ENCODE data around the gene POR.
"Not testable (repeated sequence)": the region's sequence is repeated elsewhere in the genome, so short reads cannot be mapped to it uniquely, and the experiment has no call there.

POR gene

DNA sequence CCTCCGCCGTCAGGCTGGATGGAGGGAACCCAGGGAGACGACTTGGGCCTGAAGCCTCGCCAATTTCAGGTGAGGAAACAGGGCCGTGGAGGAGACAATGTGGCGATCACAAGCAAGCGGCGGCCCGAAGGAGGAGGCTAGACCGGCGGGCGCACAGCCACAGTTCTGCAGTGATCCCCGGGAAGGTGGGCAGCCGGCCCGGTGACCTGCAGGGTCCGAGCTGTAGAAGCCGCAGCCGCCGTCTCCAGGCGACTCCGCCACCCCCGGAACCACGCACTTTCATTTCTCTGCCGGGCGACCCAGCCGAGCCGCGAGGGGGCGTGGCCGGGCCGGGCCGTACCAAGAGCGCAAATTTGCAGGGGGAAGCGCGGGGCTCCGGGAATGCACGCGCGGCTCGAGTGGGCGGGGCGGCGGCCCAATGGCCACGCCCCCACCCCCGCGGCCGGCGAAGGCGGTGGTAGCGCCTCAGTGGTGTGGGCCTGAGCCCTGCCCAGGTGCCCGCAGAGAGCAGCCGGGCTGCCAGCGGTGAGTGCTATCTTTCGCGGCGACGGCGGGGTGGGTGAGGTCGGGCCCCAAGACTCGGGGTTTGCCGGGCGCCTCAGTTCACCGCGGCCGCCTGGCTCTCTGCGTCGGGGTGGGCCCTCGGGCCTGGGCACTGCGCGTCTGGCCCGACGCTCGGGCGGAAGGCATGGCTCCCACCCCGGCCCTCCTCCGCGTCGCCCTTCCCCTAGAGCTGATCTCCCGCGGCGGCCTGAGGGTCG, at the start of gene POR:
POR (plus strand) TSS at position 501 of the 761 bp plus-strand sequence. CDS start 38,847 bp downstream, outside the sequence.
- DNase-seq (ENCODE audit: low read depth): peak; percentile 36

DNA sequence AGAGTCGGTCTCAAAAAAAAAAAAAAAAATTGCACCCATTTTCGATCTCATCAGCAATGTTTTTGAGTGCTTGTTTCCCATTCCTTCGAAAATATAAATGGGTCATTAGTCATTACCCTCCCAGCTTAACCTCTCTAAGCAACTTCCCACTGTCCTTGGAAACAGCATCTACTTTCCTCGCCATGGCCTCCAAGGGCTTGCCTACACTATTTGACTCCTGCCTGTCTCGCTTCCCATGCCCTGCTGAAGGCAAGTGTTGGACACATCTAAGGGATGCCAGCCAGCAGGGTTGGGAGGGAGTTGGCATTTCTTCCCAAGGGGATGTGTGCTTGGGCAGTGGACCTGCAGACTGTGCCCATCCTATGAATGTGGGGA, 48.9 kb upstream of the POR start:
- DNase-seq (ENCODE audit: low read depth): no peak

DNA sequence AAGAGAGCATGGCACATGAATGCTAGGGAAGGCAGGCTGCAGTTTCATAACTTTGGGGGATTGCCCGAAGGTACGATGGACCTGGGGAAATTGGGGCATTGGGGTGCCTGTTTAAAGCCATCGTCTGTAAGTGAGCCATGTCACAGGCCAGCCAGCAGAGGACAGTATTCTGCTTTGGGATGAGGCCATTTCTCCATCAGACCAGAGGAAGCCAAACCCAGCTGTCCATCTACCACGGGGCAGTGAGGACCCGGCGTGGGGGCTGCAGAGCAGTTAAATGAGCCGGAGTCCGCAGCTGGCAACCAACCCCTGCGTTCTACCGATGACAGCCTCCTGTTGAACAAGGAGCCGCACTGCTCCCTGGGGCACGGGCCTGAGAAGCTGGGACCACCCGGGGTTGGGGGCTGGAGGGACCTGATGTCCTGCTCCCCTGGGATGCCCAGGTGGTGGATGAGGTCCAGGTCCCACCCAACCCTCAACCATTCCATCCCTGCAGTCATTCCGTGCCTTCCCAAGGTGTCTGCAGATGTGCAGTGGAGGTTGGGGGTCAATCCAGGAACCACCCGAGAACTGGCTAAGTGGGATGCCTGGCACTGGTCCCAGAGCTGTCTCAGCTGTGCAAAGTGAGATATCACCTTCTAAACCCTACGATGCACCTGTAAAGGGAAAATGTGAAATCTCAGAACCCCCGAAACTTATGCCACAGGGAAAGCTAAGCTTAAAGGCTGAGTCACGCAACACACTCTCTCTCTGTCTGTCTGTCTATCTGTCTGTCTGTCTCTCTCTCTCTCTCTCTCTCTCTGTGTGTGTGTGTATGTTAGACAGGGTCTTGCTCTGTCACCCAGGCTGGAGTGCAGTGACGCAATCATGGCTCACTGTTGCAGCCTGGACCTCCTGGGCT, 48.2 kb upstream of the POR start:
- no peak for DNase-seq (ENCODE audit: low read depth)

DNA sequence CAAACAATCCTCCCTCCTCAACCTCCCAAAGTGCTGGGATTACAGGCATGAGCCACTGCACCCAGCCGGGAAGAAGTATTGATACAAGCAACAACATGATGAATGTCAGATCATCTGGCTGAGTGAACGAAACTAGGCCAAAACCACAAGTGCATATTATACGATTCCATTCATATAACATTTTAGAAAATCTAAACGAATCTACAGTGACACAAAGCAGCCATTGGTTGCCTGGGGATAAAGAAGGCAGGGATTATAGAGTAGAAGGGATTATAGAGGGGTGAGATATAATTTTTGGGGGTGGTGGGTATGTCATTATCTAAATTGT, 47.6 kb upstream of the POR start:
- no peak for DNase-seq (ENCODE audit: low read depth)

DNA sequence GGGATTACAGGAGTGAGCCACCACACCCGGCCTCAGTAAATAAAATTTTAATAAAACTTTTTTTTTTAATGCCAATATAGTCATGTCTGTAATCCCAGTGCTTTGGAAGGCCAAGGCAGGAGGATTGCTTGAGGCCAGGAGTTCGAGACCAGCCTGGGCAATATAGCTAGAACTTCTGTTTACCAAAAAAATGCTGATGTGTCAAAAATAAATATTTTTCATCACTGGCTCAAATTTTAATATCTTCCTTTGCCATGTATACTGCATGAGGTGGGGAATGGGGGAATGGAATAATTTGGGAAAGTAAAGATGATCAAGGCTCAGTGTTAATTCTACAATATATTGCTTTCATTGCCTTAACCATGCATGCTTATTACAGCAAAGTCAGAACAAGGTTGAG, 46.8 kb upstream of the POR start:
- DNase-seq (ENCODE audit: low read depth): no peak

DNA sequence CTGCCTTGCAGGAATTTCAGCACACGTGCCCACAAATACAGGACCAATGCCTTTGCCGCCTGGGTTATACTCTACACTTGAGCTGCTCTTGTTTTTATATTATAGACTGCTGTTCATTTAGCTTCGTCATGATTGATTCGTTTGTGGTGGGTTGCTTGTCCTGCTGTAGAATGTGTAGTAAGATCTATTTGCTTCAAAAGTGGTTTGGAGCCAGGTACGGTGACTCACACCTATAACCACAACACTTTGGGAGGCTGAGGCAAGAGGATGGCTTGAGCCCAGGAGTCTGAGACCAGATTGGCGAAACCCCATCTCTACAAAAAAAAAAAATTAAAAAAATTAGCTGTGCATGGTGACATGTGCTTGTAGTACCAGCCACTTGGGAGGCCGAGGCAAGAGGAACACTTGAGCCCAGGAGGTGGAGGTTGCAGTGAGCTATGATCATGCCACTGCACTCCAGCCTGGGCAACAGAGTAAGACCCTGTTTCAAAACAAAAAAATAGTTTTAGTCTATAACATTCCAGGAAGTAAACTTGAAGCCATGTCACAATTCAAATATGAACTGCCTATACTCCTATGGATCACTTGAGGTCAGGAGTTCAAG, 45.1 kb upstream of the POR start:
- no peak for DNase-seq (ENCODE audit: low read depth)

DNA sequence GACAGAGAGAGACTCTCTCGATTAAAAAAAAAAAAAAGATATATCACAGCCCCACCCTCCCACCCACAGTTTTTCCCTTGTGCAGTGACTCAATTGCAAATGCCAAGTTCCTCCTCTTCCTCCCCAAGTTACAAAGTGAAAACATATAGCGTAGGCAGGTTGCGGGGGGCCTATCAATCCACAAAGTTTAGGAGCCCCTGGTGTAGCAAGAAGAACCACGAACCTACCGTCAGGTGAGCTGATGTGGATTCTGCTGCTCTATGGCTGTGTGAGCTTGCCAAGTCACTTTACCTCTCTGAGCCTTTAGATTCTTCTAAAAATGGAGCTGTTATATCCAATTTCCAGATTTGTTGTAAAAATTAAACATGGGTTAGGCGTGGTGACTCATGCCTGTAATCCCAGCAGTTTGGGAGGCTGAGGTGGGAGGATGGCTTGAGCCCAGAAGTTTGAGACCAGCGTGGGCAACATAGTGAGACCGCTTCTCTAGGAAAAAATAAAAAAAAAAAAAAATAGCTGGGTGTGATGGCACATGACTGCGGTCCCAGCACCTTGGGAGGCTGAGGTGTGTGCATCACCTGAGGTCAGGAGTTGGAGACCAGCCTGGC, 44.3 kb upstream of the POR start:
- DNase-seq (ENCODE audit: low read depth): no peak

DNA sequence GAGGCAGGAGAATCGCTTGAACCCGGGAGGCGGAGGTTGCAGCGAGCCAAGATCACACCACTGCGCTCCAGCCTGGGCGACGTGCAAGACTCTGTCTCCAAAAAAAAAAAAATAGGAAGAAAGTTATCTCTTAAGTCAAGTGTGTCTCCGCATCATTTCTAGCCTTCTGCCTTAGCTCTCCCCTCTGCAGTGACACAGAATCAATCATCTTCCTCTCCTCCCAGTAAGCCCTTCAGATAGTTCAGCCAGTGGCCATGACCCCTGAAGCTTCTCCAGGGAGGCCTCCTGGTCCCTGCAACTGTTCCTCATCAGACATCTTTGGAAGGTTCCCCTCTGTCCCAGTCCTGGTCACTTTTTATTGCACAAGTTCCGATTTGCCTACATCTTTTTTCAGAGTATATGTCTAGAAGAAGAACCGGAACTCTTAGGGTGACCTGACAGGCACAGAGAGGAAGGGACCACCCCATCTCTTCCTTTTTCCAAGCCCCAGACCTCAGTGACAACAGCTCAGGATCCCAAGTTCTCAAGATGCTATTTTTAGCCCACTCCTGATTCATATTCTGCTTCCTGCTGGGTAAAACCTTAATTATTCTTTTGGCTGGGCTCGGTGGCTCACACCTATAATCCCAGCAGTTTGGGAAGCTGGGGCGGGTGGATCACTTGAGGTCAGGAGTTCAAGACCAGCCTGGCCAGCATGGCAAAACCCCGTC, 42.7 kb upstream of the POR start:
- no peak for DNase-seq (ENCODE audit: low read depth)

DNA sequence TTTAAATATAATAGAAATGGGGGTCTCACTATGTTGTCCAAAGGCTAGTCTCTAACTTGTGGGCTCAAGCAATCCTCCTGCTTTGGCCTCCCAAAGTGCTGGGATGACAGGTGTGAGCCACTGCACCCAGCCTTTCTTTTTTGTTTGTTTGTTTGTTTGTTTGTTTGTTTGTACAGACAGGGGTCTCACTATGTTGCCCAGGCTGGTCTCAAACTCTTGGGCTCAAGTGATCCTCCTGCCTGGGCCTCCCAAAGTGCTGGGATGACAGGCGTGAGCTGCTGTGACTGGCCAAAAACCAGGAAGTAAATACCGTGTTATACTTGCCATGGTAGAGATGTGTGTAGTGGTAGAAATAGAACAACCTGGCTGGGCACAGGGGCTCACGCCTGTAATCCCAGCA, 40.8 kb upstream of the POR start:
- DNase-seq (ENCODE audit: low read depth): not testable (repeated sequence)

DNA sequence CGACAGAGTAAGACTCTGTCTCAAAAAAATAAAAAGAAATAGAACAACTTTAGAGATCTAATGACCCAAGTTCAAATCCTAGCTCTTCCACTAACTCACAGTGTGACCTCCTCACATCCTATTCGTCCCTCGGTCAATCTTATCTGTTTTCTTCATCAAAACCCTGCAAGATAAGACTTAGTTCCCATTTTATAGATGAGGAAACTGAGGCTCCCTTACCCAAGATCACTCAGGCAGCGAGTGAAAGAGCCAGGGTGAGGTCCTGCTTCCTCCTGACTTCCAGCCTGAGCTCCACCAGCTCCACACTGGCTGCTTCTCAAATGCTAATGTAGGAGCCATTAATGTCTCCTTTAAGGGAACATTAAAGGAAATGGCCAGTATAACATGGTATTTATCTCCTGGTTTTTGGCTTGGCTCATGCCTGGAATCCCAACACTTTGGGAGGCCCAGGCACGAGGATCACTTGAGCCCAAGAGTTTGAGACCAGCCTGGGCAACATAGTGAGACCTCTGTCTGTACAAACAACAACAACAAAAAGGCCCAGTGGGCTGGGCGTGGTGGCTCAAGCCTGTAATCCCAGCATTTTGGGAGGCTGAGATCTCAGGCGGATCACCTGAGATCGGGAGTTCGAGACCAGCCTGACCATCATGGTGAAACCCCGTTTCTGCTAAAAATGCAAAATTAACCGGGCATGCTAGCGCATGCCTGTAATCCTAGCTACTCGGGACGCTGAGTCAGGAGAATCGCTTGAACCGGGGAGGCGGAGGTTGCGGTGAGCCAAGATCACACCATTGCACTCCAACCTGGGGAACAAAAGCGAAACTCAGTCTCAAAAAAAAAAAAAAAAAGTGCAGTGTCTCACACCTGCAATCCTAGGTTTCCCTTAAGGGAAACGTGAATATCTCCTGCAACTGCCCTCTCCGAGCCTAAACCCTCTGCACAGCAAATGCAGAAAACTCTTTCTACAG, 39.6 kb upstream of the POR start:
- no peak for DNase-seq (ENCODE audit: low read depth)

DNA sequence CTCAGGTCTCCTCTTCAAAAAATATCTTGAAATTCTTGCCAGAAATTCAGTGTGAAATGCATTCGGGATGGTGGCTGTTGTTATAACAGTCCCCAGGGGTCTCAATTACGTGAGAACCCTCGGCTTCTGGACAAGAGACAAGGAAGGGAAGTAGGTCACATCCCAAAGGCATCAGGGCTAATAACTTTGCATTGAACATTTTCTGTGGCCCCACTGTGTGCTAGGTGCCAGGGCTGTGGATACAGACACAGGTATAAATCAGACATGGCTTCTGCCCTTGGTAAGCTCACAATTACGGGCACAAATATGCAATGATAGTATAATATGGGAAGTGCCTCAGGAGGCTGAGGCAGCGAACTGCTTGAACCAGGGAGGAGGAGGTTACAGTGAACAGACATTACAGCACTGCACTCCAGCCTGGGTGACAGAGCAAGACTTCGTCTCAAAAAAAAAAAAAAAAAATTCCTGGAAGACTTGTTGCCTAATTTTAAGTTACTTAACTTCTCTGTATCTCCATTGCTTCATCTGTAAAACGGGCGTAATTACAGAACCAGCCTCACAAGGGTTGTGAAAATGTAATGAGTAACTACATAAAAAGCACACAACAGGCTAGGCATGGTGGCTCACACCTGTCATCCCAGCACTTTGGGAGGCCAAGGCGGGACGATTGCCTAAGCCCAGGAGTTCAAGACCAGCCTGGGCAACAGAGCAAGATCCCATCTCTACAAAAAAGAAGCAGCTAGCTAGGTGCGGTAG, 38.7 kb upstream of the POR start:
- DNase-seq (ENCODE audit: low read depth): no peak

DNA sequence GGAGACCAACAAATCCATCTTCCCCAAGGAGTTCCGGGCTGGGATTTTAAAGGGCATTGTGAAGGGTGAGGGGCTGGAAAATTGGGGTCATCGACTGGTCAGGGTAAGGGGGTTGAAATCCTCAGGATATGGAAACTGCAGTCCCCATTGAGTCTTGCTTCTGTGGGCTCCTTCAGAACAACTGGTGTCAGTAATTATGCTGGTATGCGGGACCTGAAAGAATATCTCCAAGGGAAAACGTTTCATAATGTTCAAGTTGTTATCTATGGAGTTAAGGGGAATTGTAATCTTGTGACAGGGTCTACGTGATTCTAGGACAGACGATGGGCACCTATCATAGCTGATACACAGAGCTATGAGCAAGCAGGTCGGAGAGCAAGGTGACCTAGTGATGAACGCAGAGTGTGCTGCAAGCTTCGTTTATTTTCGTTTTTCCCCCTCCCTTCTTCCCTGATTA, 36.6 kb upstream of the POR start:
- DNase-seq (ENCODE audit: low read depth): no peak

DNA sequence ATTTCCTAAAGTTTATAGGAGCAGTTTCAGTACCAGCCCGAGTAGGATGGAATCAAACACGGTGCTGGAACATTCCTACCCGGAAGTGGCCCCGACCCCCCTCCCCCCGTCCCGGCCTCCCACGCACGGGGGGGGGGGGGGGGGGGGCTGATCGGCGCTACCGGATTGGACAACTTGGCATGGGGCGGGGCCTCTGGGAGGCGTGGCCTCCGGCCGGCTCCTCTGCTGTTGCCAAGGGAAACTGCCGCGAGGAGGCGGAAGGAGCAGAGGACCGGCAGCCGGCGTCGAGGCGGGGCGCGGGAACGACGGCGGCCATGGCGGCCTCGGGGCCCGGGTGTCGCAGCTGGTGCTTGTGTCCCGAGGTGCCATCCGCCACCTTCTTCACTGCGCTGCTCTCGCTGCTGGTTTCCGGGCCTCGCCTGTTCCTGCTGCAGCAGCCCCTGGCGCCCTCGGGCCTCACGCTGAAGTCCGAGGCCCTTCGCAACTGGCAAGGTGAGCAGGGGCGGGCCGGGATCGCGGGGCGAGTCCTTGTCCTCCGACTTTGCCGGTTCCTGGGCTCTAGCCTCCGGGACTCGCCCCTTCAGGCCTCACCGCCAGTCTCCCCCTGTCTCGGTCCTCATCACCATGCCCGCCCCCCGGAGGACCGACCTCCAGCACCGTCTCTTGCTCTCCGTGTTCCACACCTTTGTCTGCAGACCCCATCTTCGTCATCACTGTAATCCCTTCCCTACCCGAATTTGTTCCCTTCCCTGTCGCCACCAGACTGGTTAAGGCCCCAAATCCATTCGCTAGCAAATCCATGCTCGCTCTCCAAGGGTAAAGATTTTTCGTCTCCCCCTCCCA, 36.0 kb upstream of the POR start, which contains the start of gene RHBDD2:
RHBDD2 (plus strand) TSS at position 266 of the 843 bp plus-strand sequence; CDS start at position 315, 49 bp downstream.
- no peak for DNase-seq (ENCODE audit: low read depth)

DNA sequence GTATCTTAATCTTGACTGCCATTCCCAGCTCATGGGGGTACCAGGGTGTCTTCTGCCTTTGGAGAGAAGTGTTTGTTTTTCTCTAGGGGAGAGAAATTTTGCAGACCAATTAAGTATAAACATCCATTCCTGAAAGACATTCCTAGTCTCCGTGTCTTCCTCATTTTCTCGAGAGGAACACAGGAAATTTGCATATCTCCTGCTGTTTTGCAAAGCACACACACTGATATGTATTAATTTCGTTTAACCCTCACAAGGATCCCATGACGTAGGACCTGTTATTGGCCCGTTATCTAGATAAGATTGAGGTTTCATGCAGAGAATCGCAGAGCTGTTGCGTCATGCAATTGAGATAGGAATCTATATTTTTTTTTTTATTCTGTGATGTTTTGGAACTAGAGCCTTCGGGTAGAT, 35.2 kb upstream of the POR start:
- peak; percentile 56 for DNase-seq (ENCODE audit: low read depth)

DNA sequence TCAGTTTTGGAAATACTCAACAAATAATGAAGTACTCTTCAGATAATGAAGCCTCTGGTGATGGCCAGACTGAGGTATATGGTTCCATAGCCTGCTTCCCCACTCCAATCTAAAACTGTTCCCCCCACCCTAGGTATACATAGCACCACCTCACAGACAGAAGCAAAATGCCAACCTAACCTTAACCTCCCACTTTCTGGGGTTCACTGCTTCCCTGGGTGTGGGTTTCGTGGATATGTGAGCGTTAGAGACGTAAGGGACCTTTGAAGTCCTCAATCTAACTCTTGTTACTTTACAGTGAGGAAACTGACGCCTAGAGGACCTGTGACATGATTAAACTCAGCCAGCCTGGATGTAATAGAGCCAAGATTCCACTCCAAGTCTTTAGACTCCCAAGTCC, 34.7 kb upstream of the POR start:
- no peak for DNase-seq (ENCODE audit: low read depth)

DNA sequence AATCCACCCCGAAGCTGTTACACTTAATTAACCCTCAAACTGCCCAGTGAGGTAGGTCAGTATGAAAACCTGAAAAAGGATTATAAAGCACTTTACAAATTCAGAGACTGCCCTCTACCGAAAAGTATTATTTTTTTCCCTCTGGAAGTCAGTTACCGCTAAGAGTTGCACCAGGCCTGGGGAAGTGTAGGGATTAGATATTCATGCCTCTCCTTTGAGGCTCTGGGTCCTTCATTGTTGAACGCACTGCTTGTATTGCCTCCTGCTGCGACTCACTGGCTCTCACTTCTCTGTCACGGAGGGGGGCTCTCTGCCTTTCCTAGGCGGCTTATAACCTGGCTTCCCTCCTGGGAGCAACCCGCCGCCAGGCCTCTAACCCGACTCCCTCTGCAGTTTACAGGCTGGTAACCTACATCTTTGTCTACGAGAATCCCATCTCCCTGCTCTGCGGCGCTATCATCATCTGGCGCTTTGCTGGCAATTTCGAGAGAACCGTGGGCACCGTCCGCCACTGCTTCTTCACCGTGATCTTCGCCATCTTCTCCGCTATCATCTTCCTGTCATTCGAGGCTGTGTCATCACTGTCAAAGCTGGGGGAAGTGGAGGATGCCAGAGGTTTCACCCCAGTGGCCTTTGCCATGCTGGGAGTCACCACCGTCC, 33.4 kb upstream of the POR start:
- DNase-seq (ENCODE audit: low read depth): no peak

DNA sequence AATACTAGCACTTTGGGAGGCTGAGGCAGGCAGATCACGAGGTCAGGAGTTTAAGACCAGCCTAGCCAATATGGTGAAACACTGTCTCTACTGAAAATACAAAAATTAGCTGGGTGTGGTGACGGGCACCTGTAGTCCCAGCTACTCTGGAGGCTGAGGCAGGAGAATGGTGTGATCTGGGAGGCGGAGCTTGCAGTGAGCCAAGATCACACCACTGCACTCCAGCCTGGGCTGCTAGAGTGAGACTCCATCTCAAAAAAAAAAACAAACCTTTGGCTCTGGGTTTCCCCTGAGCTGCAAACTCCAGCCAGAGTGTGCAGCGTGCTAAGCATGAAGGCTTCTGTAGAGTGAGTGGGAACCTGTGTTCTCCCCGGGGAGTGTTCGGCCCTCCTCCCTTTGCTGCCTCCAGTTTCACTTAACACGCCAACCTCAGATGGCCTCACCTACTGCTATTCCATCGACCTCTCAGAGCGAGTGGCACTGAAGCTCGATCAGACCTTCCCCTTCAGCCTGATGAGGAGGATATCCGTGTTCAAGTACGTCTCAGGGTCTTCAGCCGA, 31.6 kb upstream of the POR start:
- not testable (repeated sequence) for DNase-seq (ENCODE audit: low read depth)

DNA sequence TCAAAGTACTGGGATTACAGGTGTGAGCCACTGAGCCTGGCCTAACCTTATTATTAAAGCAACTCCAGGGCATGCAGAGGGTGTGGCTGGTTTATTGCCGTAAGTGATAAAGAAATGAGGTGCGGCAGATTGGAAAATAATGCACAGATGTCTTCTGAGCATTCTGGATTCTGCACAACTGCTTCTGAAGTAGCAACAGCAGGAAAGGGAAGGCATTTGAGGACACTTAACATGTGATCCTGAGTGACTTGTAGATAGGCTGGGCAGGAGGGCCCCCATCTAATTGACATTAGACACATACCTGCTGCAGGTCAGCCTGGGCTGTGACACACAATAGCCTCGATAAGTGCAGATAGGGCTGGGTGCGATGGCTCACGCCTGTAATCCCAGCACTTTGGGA, 30.5 kb upstream of the POR start:
- DNase-seq (ENCODE audit: low read depth): no peak

Measured in non-pigmented ciliary epithelial cell (primary cell).